Measurements from ENCODE around the gene RIPPLY2.

- TF ChIP-seq, protein P1, sequence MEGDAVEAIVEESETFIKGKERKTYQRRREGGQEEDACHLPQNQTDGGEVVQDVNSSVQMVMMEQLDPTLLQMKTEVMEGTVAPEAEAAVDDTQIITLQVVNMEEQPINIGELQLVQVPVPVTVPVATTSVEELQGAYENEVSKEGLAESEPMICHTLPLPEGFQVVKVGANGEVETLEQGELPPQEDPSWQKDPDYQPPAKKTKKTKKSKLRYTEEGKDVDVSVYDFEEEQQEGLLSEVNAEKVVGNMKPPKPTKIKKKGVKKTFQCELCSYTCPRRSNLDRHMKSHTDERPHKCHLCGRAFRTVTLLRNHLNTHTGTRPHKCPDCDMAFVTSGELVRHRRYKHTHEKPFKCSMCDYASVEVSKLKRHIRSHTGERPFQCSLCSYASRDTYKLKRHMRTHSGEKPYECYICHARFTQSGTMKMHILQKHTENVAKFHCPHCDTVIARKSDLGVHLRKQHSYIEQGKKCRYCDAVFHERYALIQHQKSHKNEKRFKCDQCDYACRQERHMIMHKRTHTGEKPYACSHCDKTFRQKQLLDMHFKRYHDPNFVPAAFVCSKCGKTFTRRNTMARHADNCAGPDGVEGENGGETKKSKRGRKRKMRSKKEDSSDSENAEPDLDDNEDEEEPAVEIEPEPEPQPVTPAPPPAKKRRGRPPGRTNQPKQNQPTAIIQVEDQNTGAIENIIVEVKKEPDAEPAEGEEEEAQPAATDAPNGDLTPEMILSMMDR (IDR thresholded peaks at IDR 0.05) = no peak
- no peak for TF ChIP-seq POLR2A (IDR thresholded peaks at IDR 0.05)
Measured at GRCh38 chr6:83870649-83871048, 17.5 kb downstream of the RIPPLY2 start.
